SW480 (cell line): ENCODE measurements around the gene PACSIN1.

ENCODE experiments used
- DNase-seq: peaks from one replicate; pipeline ENCODE4 v3.0.0-alpha.2; 2016; ENCODE audit warnings: low spot score

The PACSIN1 gene, protein sequence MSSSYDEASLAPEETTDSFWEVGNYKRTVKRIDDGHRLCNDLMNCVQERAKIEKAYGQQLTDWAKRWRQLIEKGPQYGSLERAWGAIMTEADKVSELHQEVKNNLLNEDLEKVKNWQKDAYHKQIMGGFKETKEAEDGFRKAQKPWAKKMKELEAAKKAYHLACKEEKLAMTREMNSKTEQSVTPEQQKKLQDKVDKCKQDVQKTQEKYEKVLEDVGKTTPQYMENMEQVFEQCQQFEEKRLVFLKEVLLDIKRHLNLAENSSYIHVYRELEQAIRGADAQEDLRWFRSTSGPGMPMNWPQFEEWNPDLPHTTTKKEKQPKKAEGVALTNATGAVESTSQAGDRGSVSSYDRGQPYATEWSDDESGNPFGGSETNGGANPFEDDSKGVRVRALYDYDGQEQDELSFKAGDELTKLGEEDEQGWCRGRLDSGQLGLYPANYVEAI

DNA sequence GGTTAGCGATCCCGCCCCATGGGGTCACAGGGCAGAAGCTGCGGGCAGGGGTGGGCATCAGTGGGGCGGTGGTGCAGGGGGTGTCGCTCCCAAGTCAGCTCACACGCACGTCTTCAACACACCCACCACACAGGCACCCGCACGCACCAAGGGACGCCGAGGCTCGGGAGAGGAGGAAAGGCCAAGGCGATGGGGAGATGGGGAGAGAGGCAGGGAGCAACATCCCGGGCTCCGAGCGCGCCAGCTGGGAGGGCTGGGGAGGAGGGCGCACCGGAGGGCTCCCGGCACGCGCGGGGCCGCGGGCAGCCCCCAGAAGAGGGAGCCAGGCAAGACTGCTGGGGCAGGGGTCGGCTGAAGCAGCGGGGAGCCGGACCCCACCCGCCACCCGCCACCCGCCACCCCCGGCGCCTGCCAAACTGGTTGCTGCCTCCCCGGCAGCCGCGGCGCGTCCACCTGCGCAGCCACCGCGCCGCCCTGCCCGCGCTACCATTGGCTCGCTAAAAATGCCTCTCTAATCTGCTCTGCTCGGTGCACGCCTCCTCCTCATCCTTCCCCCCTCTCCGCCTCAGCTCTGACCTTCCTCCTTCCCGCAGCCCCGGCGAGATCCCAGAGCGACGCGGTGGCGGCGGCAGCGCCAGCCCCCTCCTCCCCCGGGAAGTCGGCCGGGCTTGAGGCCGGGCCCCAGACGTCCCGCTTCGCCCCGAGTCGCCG lies at the start of gene PACSIN1:
TSS of gene PACSIN1 (plus strand) at position 546 of the 711 bp plus-strand sequence. CDS start 60,230 bp downstream, outside the sequence.
- DNase-seq, result no peak

DNA sequence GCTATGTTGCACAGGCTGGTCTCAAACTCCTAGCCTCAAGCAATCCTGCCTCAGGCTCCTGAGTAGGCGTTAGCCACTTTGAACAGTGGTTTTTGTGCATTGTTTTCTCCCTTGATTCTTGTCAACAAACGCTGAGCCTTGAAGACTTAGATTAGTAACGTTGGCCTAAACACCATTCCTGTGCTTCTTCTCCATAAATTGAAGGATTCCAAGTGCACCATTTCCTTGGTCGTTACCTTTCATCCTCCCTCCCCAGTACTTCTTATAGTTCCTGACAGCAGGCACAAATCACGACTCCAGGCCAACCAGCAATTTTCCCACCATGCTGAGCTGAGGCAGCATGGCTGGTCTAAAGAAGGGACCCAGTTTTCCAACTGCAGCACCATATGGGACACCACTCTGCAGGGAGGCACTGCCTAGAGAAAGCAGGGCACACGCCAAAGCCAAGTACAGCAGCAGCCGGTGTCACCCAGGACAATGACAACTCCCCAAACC lies 49.0 kb upstream of the PACSIN1 start:
- DNase-seq, result no peak

DNA sequence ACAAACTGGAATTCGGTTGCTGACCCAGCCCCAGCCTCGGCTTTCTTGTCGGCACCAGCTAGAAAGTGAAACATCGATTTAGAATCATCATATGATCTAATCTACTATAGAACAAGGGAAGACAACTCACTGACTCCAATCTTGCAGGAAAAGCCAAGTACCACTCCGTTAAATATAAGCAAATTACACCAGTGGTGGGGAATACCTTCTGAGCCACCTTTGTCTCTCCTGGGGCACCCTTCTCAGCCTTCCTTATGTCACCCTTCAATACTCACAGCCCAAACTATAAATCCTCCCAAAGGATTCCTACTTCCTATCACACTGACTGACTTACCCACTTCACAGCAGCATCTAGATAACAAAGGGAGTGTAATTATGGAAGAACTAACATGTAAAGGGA lies 47.5 kb upstream of the PACSIN1 start:
- no peak for DNase-seq

DNA sequence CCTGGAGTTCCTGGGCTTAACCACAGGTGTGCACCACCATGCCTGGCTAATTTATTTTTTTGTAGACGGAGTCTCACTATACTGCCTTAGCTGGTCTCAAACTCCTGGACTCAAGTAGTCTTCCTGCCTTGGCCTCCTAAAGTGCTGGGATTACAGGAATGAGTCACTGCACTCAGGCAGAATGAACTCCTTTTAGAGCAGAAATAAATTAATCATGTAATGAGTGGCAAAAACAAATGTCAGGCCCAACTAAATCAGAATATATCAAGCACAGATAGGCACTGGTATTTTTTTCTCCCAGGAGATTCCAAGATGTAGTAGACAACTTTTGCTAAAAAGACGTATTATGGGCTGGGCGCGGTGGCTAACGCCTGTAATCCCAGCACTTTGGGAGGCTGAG lies 42.6 kb upstream of the PACSIN1 start:
- DNase-seq, result no peak

DNA sequence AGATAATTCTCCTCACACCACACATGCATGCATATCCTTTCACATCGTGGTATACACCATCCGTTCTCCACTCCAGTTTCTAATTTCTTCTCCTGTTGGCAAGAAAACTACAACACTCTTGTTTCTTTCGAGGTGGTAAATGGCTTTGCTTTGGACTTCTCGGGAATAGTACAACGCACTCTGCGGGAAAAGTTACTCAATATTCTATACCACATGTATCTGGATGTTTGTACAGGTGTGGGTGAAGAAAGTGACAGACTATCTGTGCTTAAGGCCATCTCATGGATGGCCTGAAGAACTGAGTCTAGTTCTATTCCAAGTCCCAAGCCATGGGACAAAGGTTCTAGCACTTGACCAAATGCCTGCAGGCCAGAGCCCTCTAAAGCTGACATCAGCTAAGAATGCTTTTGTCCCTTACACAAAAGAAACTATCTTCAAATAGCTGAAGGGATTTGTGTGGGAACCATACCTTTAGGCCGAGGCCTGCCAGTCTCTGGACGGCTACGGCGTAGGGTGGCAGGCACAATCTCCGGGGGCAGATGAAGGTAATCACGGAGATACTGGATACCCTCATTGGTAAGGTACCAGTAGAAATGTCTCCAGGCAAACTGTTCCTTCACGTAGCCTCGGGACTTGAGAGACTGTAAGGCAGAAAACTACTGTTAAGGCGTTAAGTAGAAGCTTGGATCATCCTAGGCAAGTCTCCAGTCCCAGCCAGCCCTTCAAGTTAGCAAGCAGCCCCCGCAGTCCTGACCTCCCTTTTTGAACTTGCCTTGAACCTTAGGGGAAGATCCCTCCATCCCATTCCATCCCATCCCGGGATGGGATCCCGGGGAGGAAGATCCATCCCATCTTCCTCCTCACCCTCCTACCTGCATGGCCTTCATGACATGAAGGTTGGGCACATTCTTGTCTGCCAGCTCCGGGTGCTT lies 41.4 kb upstream of the PACSIN1 start:
- DNase-seq, result no peak

DNA sequence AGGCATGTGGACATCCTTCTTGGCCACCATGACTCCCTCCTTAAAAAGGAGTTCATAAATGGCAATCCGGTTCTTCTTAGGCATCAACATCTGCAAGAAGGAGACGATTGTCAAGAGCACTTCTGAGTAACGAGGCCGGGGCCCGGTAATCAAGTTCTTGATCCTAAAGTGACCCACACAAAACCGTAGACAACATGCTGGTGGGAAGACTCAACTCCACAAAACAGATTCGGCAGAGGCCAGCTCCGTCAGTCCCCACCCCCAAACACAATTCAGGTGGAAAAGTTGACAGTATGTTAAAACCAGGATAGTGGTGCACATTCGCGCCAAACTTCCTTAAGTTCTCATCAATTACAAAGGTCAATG lies 40.8 kb upstream of the PACSIN1 start:
- no peak for DNase-seq

DNA sequence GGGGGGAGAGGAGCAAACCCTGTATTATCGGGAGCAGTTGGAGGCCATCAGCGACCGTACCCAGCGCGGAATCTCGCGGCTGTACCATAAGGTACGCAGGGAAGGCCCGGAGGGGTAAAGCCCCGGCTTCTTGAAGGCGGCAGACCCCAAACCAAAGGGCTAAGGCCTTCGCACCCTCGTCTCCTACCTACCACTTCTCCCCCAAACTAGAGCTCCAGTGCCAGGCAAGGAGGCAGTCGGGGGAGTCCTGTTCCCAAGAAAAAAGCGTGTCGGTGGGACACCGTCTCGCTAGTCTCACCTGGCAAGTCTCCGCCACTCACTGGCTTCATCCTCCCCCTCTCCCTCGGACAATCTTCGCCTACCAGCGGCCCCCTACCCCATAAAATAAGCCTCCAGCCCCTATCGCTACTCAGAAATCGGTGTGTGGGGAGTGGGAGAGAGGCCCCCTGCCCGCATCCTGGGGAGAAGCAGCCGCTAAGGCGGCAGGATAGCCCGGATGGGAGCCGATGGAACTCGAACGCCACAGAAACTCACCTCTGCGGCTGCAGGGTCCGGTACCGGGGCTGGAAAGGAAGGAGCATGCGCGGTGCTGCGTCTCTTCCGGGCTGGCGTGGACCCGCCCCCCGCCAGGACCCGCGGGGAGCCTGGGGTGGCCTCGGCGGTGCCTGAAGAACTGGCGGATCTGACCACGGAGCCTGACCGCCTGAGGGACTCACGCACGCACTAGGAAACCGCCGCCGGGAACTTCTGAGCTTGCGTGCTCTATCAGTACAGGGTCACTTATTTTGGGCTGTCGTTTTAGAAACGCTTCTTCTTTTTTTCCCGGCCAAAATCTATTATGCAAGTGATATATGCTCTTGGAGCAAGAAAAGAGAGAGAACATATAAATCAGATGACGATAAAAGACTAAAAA lies 40.1 kb upstream of the PACSIN1 start, which contains the start of gene RPS10:
TSS of gene RPS10 (minus strand) at position 572 of the 913 bp plus-strand sequence. CDS start 848 bp downstream, outside the sequence.
- DNase-seq, result peak; percentile 85

DNA sequence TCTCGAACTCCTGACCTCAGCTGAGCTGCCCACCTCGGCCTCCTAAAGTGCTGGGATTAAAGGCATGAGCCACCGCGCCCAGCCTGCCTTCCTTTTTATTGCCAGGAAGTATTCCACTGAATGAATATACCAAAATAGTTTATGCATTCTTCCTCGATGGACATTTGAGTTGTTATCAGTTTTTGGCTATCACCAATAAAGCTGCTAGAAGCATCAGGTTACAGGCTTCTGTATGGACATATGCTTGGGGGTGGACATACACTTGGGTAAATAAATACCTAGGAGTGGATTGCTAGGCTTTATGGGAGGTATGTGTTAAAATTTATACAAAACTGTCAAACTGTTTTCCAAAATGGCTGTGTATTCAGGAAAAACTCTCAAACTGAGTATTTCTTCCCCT lies 30.0 kb upstream of the PACSIN1 start:
- no peak for DNase-seq

DNA sequence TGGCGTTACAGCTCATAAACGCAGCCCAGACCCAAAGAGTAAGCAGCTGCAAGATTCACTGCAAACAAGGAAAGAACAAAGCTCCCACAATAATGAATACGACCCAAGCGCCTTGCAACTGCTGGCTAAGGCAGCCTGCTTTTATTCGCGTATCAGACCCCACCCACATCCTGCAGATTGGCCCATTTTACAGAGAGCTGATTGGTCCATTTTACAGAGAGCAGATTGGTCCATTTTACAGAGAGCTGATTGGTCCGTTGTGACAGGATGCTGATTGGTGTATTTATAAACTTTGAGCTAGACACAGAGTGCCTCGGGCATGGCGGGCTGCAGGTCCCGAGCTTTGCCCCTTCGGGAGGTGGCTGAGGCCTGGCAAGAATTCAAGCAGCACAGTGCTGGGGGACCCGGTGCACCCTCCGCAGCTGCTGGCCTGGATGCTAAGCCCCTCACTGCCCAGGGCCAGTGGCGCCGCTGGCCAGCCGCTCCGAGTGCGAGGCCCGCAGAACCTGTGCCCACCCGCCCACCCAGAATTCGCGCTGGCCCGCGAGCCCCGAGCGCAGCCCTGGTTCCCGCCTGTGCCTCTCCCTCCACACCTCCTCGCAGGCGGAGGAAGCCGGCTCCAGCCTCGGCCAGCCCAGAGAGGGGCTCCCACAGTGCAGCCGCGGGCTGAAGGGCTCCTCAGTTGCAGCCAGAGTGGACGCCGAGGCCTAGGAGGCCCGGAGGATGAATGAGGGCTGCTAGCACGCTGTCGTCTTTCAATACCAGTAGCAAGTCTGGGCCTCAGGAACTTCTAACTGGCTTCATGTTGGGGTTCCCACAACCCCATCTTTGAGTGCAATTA lies 28.9 kb upstream of the PACSIN1 start:
- DNase-seq, result no peak

DNA sequence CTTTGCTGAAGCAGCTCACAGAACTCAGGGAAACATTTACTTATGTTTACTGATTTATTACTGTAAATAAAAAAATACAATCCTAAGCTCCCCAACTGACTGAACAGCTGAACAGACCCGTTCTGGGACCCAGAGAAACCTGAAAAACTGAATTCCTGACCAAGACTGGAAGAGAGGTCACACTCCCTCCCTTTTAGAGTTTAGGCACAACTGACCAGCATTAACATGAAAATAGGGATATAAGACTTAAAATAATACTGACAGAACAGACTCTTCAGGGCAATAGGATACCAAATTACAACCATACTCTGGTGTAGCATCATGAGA lies 28.3 kb upstream of the PACSIN1 start:
- DNase-seq, result no peak

DNA sequence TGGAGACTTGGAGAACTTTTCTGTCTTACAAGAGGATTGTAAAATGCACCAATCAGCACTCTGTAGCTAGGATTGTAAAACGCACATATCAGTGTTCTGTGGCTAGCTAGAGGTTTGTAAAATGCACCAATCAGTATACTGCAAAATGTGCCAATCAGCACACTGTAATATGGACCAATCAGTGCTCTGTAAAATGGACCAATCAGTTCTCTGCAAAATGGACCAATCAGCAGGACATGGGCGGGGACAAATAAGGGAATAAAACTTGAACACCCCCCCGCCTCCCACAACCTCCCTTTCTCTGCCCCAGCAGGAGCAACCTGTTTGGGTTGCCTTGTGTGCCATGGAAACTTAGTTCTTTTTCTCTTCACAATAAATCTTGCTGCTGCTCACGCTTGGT lies 27.2 kb upstream of the PACSIN1 start:
- no peak for DNase-seq

DNA sequence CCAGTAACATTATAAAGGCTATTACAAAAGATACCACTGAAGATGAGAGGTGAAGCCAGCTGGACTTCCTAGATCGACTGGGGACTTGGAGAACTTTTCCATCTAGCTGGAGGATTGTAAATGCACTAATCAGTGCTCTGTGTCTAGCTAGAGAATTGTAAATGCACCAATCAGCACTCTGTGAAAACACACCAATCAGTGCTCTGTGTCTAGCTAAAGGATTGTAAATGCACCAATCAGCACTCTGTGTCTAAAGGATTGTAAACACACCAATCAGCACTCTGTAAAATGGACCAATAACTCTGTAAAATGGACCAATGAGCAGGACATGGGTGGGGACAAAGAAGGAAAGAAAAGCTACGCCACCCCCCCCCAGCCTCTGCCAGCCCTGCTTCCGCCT lies 26.4 kb upstream of the PACSIN1 start:
- DNase-seq, result no peak

DNA sequence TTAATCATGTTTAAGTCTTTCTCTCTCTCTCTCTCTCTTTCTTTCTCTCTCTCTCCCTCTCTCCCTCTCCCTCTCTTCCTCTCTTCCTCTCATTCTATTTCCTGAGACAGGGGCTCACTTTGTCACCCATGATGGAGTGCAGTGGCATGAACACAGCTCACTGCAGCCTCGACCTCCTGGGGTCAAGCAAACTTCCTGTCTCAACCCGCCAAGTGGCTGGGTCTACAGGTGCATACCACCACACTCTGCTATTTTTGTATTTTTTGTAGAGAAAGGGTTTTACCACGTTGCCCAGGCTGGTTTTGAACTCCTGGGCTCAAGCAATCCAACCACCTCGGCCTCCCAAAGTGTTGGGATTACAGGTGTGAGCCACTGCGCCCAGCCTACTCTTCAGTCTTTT lies 24.4 kb upstream of the PACSIN1 start:
- DNase-seq, result no peak

DNA sequence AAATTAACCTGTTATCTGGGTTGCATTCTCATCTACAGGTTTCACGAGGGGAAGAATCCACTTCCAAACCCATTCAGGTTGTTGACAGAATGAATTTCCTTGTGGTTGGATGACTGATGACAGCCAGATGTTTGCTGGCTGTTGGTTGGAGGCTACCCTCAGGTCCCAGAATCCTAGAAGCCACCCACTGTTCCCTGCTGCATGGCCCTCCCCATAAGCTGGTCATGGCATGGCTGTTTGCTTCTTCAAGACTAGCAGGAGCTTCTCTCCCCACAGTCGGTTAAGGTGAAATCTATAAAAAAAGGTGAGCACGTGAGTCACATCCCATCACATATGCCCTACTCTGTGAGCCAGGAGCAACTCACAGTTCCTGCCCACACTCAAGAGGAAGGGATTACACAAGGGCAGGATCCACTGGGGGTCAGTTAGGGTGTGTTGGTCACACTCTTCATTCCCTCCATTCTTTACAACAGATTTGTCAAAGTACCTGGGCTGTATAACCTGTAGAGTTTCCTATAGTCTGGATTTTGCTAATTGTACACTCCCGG lies 20.5 kb upstream of the PACSIN1 start:
- DNase-seq, result no peak

DNA sequence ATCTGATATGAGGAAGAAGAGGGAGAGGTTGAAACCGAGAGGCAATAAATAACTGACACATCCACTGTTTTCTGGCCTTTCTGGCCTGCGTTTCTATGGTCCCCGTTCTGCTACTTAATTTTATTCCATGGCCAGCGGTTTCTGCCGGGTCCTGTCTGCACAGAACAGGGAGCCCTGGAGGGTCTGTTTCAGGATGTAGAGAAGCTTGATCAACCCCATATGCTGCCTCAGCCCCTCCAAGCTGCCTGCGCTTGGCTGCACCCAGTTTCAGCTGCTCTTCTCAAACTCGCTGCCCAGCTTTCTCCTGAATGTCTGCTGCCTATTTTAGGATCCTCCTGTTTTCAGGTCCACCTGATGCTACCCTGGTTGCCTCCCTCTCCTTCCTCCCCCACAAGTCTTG lies 18.5 kb upstream of the PACSIN1 start:
- DNase-seq, result no peak

DNA sequence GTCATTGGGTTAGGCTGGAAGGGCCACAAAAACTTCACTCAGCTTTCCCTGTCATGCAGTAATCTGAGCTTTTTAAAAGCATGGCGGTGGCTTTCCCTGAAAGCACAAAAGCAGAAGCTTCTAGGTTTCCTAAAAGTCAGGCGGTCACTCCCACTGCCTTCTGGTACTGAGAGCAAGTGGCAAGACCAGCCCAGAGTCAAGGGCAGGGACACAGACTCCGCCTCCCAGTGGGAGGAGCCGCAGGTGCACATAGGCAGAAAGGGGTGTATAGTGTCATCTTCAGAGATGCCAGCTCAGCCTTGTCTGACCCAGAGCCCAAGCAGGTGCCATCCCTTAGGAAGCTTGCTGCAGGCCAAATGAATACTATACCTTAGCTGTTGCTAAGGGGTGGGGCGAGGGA lies 18.0 kb upstream of the PACSIN1 start:
- no peak for DNase-seq

DNA sequence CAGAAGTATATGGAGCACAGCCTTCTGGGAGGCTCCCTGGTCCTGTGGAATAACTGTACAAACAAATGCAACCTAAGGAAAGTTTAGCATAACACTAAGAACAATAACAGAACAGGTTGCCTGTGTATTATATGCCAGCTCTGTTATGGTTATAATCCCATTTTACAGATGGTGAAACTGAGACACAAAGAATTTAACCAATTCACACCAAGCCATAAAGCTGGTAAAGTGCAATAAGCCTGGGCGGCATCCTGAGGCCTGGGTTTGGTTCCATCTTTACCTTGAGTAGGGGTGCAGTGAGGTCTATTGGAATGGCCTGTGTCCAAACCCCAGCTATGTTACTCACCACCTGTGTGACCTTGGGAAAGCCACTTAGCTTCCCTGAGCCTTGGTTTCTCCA lies 14.7 kb upstream of the PACSIN1 start:
- no peak for DNase-seq

DNA sequence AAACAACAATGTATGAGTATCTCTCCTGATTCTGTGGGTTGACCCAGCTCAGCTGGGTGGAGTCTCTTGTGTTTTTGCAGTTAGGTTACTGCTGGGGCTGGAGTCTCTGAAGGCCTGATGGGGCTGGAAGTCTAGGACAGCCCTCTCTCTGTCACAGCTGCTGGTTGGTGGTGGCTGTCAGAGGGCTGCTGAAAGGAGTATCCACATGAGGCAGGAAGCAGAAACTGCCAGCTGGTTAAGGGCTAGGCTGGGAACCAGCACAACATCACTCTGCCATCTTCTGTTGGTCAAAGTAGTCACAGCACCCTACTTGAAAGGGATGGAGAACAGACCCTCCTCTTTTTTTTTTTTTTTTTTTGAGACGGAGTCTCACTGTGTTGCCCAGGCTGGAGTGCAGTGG lies 10.0 kb upstream of the PACSIN1 start:
- DNase-seq, result no peak

DNA sequence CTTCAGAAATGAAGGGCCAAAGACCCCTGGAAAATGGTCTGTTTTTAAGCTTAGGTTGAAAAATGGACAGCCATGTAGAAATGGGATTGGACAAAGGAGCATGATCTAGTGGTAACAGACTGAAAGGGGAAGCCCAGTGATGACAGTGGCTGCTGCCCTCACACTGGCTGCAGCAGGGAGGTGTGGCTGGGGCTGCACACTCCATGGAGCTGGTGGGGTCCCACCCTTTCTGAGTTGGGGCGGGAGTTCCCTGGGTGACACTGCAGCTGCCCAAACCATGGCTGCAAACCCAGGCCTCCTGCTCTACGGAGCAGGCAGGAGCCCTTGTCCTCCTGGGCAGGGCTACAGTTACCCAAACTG lies 8.5 kb upstream of the PACSIN1 start:
- DNase-seq, result no peak
